ENCODE data around the gene TMEM201.

Gene TMEM201

DNA sequence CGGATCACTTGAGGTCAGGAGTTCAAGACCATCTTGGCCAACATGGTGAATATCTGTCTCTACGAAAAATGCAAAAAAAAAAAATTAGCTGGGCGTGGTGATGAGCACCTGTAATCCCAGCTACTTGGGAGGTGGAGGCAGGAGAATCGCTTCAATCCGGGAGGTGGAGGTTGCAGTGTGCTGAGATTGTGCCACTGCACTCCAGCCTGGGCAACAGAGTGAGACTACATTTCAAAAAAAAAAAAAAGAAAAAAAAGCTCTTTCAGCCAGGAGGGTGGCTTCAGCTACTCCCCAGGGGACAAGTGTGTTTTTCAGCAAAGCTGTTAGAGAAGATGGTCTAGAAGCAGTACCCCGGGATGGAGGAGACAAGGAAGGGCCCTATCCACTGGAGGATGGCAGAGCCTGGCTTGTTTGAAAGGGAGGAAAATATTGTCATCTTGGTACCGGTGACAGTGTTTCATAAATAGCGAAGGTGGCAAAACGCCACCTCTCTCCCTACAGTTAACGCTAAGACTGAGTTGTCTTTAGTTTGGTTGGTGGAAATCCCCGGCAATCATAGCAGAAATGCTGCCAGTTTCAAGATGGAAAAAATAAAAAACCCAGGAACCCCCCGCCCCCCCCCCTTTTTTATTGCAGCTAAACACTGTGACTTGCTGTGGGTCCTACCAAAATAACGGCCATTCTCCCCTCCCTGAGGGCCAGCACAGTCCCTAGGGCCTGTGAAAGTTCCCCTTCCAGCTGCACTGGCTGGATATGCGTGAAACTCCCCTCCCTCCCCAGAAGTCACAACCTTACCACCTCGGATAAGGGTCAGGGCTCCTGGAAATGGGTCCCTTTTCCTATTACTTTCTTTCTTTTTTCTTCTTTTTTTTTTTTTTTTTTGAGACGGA is 66.4 kb downstream of the TMEM201 start:
- peak; percentile 49 to 67 for DNase-seq

GRCh38 chr1:9655836-9656235 is 67.1 kb downstream of the TMEM201 start:
- no peak for DNase-seq

- DNase-seq, result no peak
These were observed 68.9 kb downstream of the TMEM201 start for GRCh38 chr1:9657521-9658032.

DNA sequence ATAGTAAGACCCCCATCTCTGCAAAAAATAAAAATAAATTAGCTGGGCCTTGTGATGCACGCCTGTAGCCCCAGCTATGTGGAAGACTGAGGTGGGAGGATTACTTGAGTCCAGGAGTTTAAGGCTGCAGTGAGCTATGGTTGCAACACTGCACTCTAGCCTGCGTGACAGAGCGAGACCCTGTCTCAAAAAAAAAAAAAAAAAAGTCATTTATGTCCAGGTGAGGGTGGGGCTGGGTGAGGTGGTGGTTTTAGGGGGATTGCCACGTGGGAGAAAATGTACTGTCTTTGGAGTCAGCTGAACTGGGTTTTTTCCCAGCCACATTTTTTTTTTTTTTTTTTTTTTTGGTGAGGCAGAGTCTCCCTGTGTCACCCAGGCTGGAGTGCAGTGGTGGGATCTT is 69.5 kb downstream of the TMEM201 start:
- no peak for DNase-seq

GRCh38 chr1:9659328-9659727 is 70.6 kb downstream of the TMEM201 start:
- DNase-seq, result no peak

DNA sequence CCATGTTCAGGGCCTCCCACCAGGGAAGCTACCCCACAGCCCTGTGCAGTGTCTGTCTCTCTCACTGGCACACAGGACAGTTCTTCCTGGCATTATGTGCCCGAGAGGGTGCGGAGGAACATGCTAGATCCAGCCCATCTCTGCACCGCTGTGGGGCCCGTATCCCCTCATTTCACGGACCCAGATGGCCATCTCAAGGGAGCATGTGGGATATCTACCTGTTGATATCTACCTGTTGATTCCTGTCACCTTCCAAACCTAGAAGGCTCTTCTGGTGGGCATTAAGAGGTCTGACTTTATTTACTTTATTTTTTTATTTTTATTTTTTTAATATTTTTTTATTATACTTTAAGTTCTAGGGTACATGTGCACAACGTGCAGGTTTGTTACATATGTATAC is 74.5 kb downstream of the TMEM201 start:
- DNase-seq, result no peak

Measured in CD4-positive, alpha-beta T cell treated with Interferon alpha-2 for 1 hour (primary cell).